Measurements from ENCODE around the gene OCLN. TPM values are rescaled to one million over a fixed set of nuclear protein-coding genes. Genes with fewer than 3 reads are reported as not detected.
"Not testable (repeated sequence)": the region's sequence is repeated elsewhere in the genome, so short reads cannot be mapped to it uniquely, and the experiment has no call there.

Gene OCLN
- total RNA-seq, 1 experiment from 2014 or later, result 77.4 TPM

- H3K9me3 ChIP-seq (ENCODE audit: insufficient read depth, low read depth); intact Hi-C loops (cut with micrococcal nuclease; ENCODE audit: unreplicated experiment); H3K36me3 ChIP-seq (ENCODE audit: low read depth); POLR2A ChIA-PET (ENCODE audit: unreplicated experiment); BruUV-seq (replicated peaks); H3K9me2 ChIP-seq (ENCODE audit: insufficient read depth); H3K4me2 ChIP-seq; CTCF ChIA-PET; H4K20me1 ChIP-seq (ENCODE audit: insufficient read depth); H3K4me3 ChIP-seq; H3K27ac ChIP-seq; H2AFZ ChIP-seq; H3F3A ChIP-seq (ENCODE audit: insufficient read depth, low read depth); H3K4me1 ChIP-seq (replicated peaks; ENCODE audit: insufficient read depth); H3K27me3 ChIP-seq (ENCODE audit: insufficient read depth, low read depth); H3K79me2 ChIP-seq (ENCODE audit: low read depth); DNase-seq: not testable (repeated sequence)
Observed at GRCh38 chr5:69583356-69583755, 90.8 kb downstream of the OCLN start.

- intact Hi-C loops (cut with micrococcal nuclease; ENCODE audit: unreplicated experiment); CTCF ChIA-PET; H3K27me3 ChIP-seq (ENCODE audit: insufficient read depth, low read depth); H3K4me2 ChIP-seq; POLR2A ChIA-PET (ENCODE audit: unreplicated experiment); H3K79me2 ChIP-seq (ENCODE audit: low read depth); BruUV-seq (replicated peaks); H3K27ac ChIP-seq; H3K9me3 ChIP-seq (ENCODE audit: insufficient read depth, low read depth); H4K20me1 ChIP-seq (ENCODE audit: insufficient read depth); H3K4me3 ChIP-seq; H3K4me1 ChIP-seq (replicated peaks; ENCODE audit: insufficient read depth); DNase-seq; H3F3A ChIP-seq (ENCODE audit: insufficient read depth, low read depth); H2AFZ ChIP-seq; H3K36me3 ChIP-seq (ENCODE audit: low read depth); H3K9me2 ChIP-seq (ENCODE audit: insufficient read depth): not testable (repeated sequence)
Observed at GRCh38 chr5:69596114-69596840, 103.7 kb downstream of the OCLN start.

GRCh38 chr5:69601947-69602346 lies 109.4 kb downstream of the OCLN start:
- intact Hi-C loops (cut with micrococcal nuclease; ENCODE audit: unreplicated experiment); BruUV-seq (replicated peaks): not testable (repeated sequence)

GRCh38 chr5:69606839-69607238 lies 114.2 kb downstream of the OCLN start:
- intact Hi-C loops (cut with micrococcal nuclease; ENCODE audit: unreplicated experiment); H3K27me3 ChIP-seq (ENCODE audit: insufficient read depth, low read depth); H3K4me2 ChIP-seq; H3F3A ChIP-seq (ENCODE audit: insufficient read depth, low read depth); H3K27ac ChIP-seq; H3K36me3 ChIP-seq (ENCODE audit: low read depth); DNase-seq; POLR2A ChIA-PET (ENCODE audit: unreplicated experiment); H3K9me2 ChIP-seq (ENCODE audit: insufficient read depth); H3K4me1 ChIP-seq (replicated peaks; ENCODE audit: insufficient read depth); CTCF ChIA-PET; H3K4me3 ChIP-seq; BruUV-seq (replicated peaks); H2AFZ ChIP-seq; H3K9me3 ChIP-seq (ENCODE audit: insufficient read depth, low read depth); H4K20me1 ChIP-seq (ENCODE audit: insufficient read depth); H3K79me2 ChIP-seq (ENCODE audit: low read depth): not testable (repeated sequence)

More at GRCh38 chr5:69601947-69602346, 109.4 kb downstream of the OCLN start:
- H3F3A ChIP-seq (ENCODE audit: insufficient read depth, low read depth); H3K4me2 ChIP-seq; H3K27ac ChIP-seq; CTCF ChIA-PET; H3K9me2 ChIP-seq (ENCODE audit: insufficient read depth); POLR2A ChIA-PET (ENCODE audit: unreplicated experiment); H4K20me1 ChIP-seq (ENCODE audit: insufficient read depth); H3K4me1 ChIP-seq (replicated peaks; ENCODE audit: insufficient read depth); H3K9me3 ChIP-seq (ENCODE audit: insufficient read depth, low read depth); H3K79me2 ChIP-seq (ENCODE audit: low read depth); H3K36me3 ChIP-seq (ENCODE audit: low read depth); DNase-seq; H3K4me3 ChIP-seq; H3K27me3 ChIP-seq (ENCODE audit: insufficient read depth, low read depth); H2AFZ ChIP-seq: not testable (repeated sequence)

Other genes starting within 250 kb of the OCLN start
- gene CCDC125, start 160.0 kb upstream of the OCLN start, total RNA-seq (2021), result 9.1 and 16.6 TPM in 2 replicates
- 21.6 and 23.0 TPM in 2 replicates for gene AK6, start 123.3 kb upstream of the OCLN start, total RNA-seq (2021)
- gene TAF9, start 123.3 kb upstream of the OCLN start, total RNA-seq (2021), result 44.4 and 50.8 TPM in 2 replicates
- gene RAD17, start 123.0 kb upstream of the OCLN start, total RNA-seq (2021), result 21.1 and 22.4 TPM in 2 replicates
- 16.2 and 21.0 TPM in 2 replicates for gene MARVELD2, start 77.7 kb upstream of the OCLN start, total RNA-seq (2021)
- gene GTF2H2C, start 67.4 kb downstream of the OCLN start, total RNA-seq (2021), result 16.9 and 24.7 TPM in 2 replicates